ENCODE measurements around the gene TSPAN17. TPM values are rescaled to one million over a fixed set of nuclear protein-coding genes. Genes with fewer than 3 reads are reported as not detected.

The TSPAN17 gene
- total RNA-seq, 1 donor from 2014 or later: 27.7 TPM

- no peaks in the 10 kb centered on the region for H3K27me3 Mint-ChIP-seq
- no peak for TF ChIP-seq CTCF (IDR thresholded peaks at IDR 0.05)
- ChIA-PET CTCF (interaction anchor here (8.5 kb wide), 1 partner anchor 7 kb away, joined by 62 read pairs; no protein-coding TSS in a partner anchor), POLR2A (no interaction called here)
- H3K4me3 Mint-ChIP-seq: no peak overlapping the region
- no peaks in the 10 kb centered on the region for H3K9me3 Mint-ChIP-seq
- intact Hi-C loops (cut with micrococcal nuclease): no loop called here
- no peak for ATAC-seq (ENCODE audit: low read depth)
- peaks cover 53% of the 10 kb centered on the region for H3K4me1 Mint-ChIP-seq
- no peak for DNase-seq
- no peak overlapping the region for H3K27ac Mint-ChIP-seq
- peaks cover 11% of the 10 kb centered on the region for H3K36me3 Mint-ChIP-seq (ENCODE audit: low read depth)
Observed at GRCh38 chr5:176652136-176652535, 4.9 kb downstream of the TSPAN17 start.

- no peaks in the 10 kb centered on the region for H3K27me3 Mint-ChIP-seq
- H3K9me3 Mint-ChIP-seq: no peaks in the 10 kb centered on the region
- H3K4me3 Mint-ChIP-seq: peak overlapping the region; percentile 3
- peak overlapping the region; percentile 27 for H3K27ac Mint-ChIP-seq
- ChIA-PET CTCF (interaction anchor here (1.5 kb wide), 1 partner anchor 80 kb away, joined by 3 read pairs; no protein-coding TSS in a partner anchor), POLR2A (interaction anchor here (0.5 kb wide), 1 partner anchor 257 kb away, joined by 4 read pairs; no protein-coding TSS in a partner anchor)
- intact Hi-C loops (cut with micrococcal nuclease): no loop called here
- no peak for TF ChIP-seq CTCF (IDR thresholded peaks at IDR 0.05)
- ATAC-seq (ENCODE audit: low read depth) (peak; percentile 73), DNase-seq (no peak)
- peaks cover 14% of the 10 kb centered on the region for H3K36me3 Mint-ChIP-seq (ENCODE audit: low read depth)
- peaks cover 57% of the 10 kb centered on the region for H3K4me1 Mint-ChIP-seq
Observed at GRCh38 chr5:176653401-176654385, 6.4 kb downstream of the TSPAN17 start.

DNA sequence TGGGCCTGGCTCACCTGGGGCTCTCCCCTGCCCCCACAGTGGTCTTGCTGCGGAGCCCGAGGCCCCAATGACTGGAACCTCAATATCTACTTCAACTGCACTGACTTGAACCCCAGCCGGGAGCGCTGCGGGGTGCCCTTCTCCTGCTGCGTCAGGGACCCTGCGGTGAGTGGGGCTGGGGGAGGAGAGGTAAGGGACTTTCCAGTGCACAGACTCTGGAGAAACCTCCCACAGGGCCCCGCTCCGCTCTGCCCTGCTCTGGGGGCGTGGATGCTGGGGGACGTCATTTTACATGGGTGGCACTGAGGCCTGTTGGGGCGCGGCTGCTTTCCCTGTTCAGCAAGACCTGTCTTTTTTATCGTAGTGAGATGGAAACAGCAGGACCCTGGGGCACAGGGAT, 7.6 kb downstream of the TSPAN17 start:
- ATAC-seq (ENCODE audit: low read depth): no peak
- no peak for TF ChIP-seq CTCF (IDR thresholded peaks at IDR 0.05)

DNA sequence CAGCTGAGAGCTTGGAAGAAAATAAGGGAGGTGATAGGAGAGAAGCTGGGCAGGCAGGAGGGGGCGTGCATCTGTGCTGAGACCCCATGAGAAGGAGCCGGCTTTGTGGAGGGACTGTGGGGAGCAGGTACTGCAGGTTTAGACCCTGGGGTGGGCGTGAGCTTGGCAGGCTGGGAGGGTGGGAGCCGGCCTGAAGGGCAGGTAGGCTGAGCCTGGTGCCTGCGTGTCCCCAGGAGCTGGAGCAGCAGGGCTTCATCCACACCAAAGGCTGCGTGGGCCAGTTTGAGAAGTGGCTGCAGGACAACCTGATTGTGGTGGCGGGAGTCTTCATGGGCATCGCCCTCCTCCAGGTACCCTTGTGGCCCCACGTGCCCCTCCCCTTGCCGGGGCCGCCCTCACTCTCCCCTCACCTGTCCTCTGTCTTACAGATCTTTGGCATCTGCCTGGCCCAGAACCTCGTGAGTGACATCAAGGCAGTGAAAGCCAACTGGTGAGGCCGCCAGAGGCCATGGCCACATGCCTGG, 9.2 kb downstream of the TSPAN17 start:
- Mint-ChIP-seq H3K36me3 (ENCODE audit: low read depth) (peaks cover 14% of the 10 kb centered on the region), H3K4me3 (no peak overlapping the region), H3K4me1 (peaks cover 55% of the 10 kb centered on the region), H3K27me3 (no peaks in the 10 kb centered on the region), H3K27ac (no peak overlapping the region), H3K9me3 (no peaks in the 10 kb centered on the region)
- no peak for ATAC-seq (ENCODE audit: low read depth)
- POLR2A ChIA-PET: no interaction called here
- intact Hi-C loops (cut with micrococcal nuclease): no loop called here
- CTCF ChIA-PET: interaction anchor here (5.5 kb wide), 1 partner anchor 9 kb away, joined by 62 read pairs; the partner anchor contains the start of gene TSPAN17
- no peak for TF ChIP-seq CTCF (IDR thresholded peaks at IDR 0.05)
- no peak for DNase-seq

More for the DNA sequence above, 7.6 kb downstream of the TSPAN17 start:
- ChIA-PET CTCF (no interaction called here), POLR2A (no interaction called here)
- Mint-ChIP-seq H3K27me3 (no peaks in the 10 kb centered on the region), H3K4me1 (peaks cover 58% of the 10 kb centered on the region), H3K9me3 (no peaks in the 10 kb centered on the region), H3K27ac (no peak overlapping the region), H3K36me3 (ENCODE audit: low read depth) (peaks cover 14% of the 10 kb centered on the region), H3K4me3 (no peak overlapping the region)
- intact Hi-C loops (cut with micrococcal nuclease): no loop called here
- no peak for DNase-seq

Data from activated B cell treated with CpG ODN at 0.5 μM for 24 hours (primary cell).